HEK293 (cell line): ENCODE results near the gene PALD1.
A peak's percentile ranks its signal among the peaks of the same experiment; 100 is the strongest.

ENCODE experiments used
- CTCF ChIA-PET: fragments of 350-600 bp; formaldehyde crosslinking; extraction: SDS; loops from one replicate; lab custom pipeline; 2021; ENCODE audit warnings: antibody characterized with exemption; lab: Yijun Ruan, JAX
- POLR2A ChIA-PET: fragments of 300-600 bp; formaldehyde crosslinking; extraction: SDS; loops from one replicate; lab custom pipeline; 2020; ENCODE audit warnings: antibody characterized with exemption, inconsistent platforms; lab: Yijun Ruan, JAX
- H3K27ac ChIP-seq: fragments of 200-500 bp; sonication (Bioruptor generic); 2 replicates; pipeline ENCODE4 v1.5.1; 2014; ENCODE audit warnings: low read depth, low read length, control low read depth, inconsistent platforms; ENCODE audit errors: extremely low read depth
- H3K36me3 ChIP-seq, 2 experiments: fragments of 200-500 bp in 1 of 2; sonication (Bioruptor generic) in 1 of 2; 1 replicate in 1 of 2; 2 replicates in 1 of 2; pipeline ENCODE4 v1.5.1; 2014 to 2017; ENCODE audit warnings: inconsistent platforms in 2 of 2, low read length in 2 of 2; ENCODE audit not compliant: control insufficient read depth in 2 of 2, insufficient read depth in 1 of 2
- H3K4me1 ChIP-seq: fragments of 200-500 bp; sonication (Bioruptor generic); 2 replicates; pipeline ENCODE4 v1.5.1; 2014; ENCODE audit warnings: mild to moderate bottlenecking, low read length, inconsistent platforms; ENCODE audit not compliant: control insufficient read depth, insufficient read depth
- H3K4me3 ChIP-seq: 2 replicates; pipeline ENCODE4 v1.5.1; 2011; ENCODE audit warnings: low read depth, mild to moderate bottlenecking, control low read depth, low read length, moderate library complexity
- H3K9me3 ChIP-seq: fragments of 200-500 bp; sonication (Bioruptor generic); 2 replicates; pipeline ENCODE4 v1.5.1; 2014; ENCODE audit warnings: low read depth, low read length, inconsistent platforms; ENCODE audit not compliant: control insufficient read depth, insufficient read depth
- GLIS1 ChIP-seq: fragments of 450-650 bp; formaldehyde crosslinking; IDR thresholded peaks from 2 replicates; pipeline ENCODE4 v1.5.1; 2016; ENCODE audit warnings: missing biosample characterization, missing genetic modification characterization
- HIC1 ChIP-seq: fragments of 450-650 bp; formaldehyde crosslinking; IDR thresholded peaks from 2 replicates; pipeline ENCODE4 v1.5.1; 2016; ENCODE audit warnings: missing biosample characterization, missing genetic modification characterization
- KLF1 ChIP-seq: fragments of 450-650 bp; formaldehyde crosslinking; IDR thresholded peaks from 2 replicates; pipeline ENCODE4 v1.5.1; 2016; ENCODE audit warnings: missing biosample characterization, missing genetic modification characterization
- PRDM1 ChIP-seq: fragments of 450-650 bp; formaldehyde crosslinking; IDR thresholded peaks from 2 replicates; pipeline ENCODE4; 2016; ENCODE audit warnings: missing biosample characterization, missing genetic modification characterization
- PRDM6 ChIP-seq: fragments of 450-650 bp; formaldehyde crosslinking; IDR thresholded peaks from 2 replicates; pipeline ENCODE4 v1.5.1; 2017; ENCODE audit warnings: missing biosample characterization, missing genetic modification characterization
- REPIN1 ChIP-seq: fragments of 450-650 bp; formaldehyde crosslinking; IDR thresholded peaks from 2 replicates; pipeline ENCODE4 v1.5.1; 2017; ENCODE audit warnings: missing biosample characterization, missing genetic modification characterization, low read depth
- SCRT2 ChIP-seq: fragments of 450-650 bp; formaldehyde crosslinking; IDR thresholded peaks from 2 replicates; pipeline ENCODE4 v1.5.1; 2016; ENCODE audit warnings: missing biosample characterization, missing genetic modification characterization
- ZBTB26 ChIP-seq: fragments of 450-650 bp; formaldehyde crosslinking; optimal IDR thresholded peaks from 2 replicates; pipeline ENCODE3; 2016; ENCODE audit warnings: missing biosample characterization, mild to moderate bottlenecking, missing genetic modification characterization
- ZNF121 ChIP-seq: fragments of 450-650 bp; formaldehyde crosslinking; IDR thresholded peaks from 2 replicates; pipeline ENCODE4 v1.5.1; 2016; ENCODE audit warnings: missing biosample characterization, missing genetic modification characterization
- ZNF138 ChIP-seq: fragments of 450-650 bp; formaldehyde crosslinking; IDR thresholded peaks from 2 replicates; pipeline ENCODE4 v1.5.1; 2016; ENCODE audit warnings: missing biosample characterization, missing genetic modification characterization, borderline replicate concordance
- ZNF148 ChIP-seq: fragments of 450-650 bp; formaldehyde crosslinking; IDR thresholded peaks from 2 replicates; pipeline ENCODE4 v1.5.0; 2017; ENCODE audit warnings: missing biosample characterization, missing genetic modification characterization, borderline replicate concordance
- ZNF2 ChIP-seq: fragments of 450-650 bp; formaldehyde crosslinking; IDR thresholded peaks from 2 replicates; pipeline ENCODE4 v1.5.1; 2016; ENCODE audit warnings: missing biosample characterization, missing genetic modification characterization
- ZNF239 ChIP-seq: fragments of 450-650 bp; formaldehyde crosslinking; IDR thresholded peaks from 2 replicates; pipeline ENCODE4 v1.5.1; 2016; ENCODE audit warnings: missing biosample characterization, missing genetic modification characterization
- ZNF416 ChIP-seq: fragments of 450-650 bp; formaldehyde crosslinking; IDR thresholded peaks from 2 replicates; pipeline ENCODE4 v1.5.1; 2016; ENCODE audit warnings: missing biosample characterization, missing genetic modification characterization
- ZNF529 ChIP-seq: fragments of 450-650 bp; formaldehyde crosslinking; IDR thresholded peaks from 2 replicates; pipeline ENCODE4 v1.5.1; 2017; ENCODE audit warnings: missing genetic modification characterization, missing biosample characterization; ENCODE audit not compliant: insufficient replicate concordance
- ZNF549 ChIP-seq: fragments of 450-650 bp; IDR thresholded peaks from 2 replicates; pipeline ENCODE4 v1.5.1; 2018; ENCODE audit warnings: missing biosample characterization, missing genetic modification characterization, mild to moderate bottlenecking, inconsistent platforms, moderate library complexity
- ZNF585B ChIP-seq: fragments of 450-650 bp; formaldehyde crosslinking; IDR thresholded peaks from 2 replicates; pipeline ENCODE4 v1.5.1; 2016; ENCODE audit warnings: missing biosample characterization, missing genetic modification characterization
- ZNF664 ChIP-seq: fragments of 450-650 bp; formaldehyde crosslinking; IDR thresholded peaks from 2 replicates; pipeline ENCODE4 v1.5.1; 2016; ENCODE audit warnings: missing biosample characterization, missing genetic modification characterization
- ZNF747 ChIP-seq: fragments of 450-650 bp; formaldehyde crosslinking; IDR thresholded peaks from 2 replicates; pipeline ENCODE4 v1.5.1; 2016; ENCODE audit warnings: missing biosample characterization, missing genetic modification characterization
- ZSCAN23 ChIP-seq: fragments of 450-650 bp; formaldehyde crosslinking; IDR thresholded peaks from 2 replicates; pipeline ENCODE4 v1.5.1; 2016; ENCODE audit warnings: missing biosample characterization, missing genetic modification characterization

PALD1 gene

GRCh38 chr10:70598857-70599295 is 120.3 kb downstream of the PALD1 start (continued):
- no peak for TF ChIP-seq ZNF549
- TF ChIP-seq, all 188 proteins: peak for 2

GRCh38 chr10:70599319-70599718 is 120.8 kb downstream of the PALD1 start:
- CTCF ChIA-PET = no interaction called here
- no peak overlapping the region for H3K27ac ChIP-seq

GRCh38 chr10:70599791-70600190 is 121.2 kb downstream of the PALD1 start:
- CTCF ChIA-PET = interaction anchor here (0.6 kb wide), 1 partner anchor 52 kb away, joined by 6 read pairs; no protein-coding TSS in a partner anchor
- TF ChIP-seq ZNF664 (tag by site-specific recombination) (no peak), KLF1 (no peak), ZBTB26 (tag by site-specific recombination) (no peak), ZNF529 (no peak), PRDM1 (tag by site-specific recombination) (no peak), ZNF2 (tag by site-specific recombination) (no peak)
- H3K36me3 ChIP-seq = no peaks in the 10 kb centered on the region
- no peaks in the 10 kb centered on the region for H3K9me3 ChIP-seq
- H3K4me1 ChIP-seq = no peaks in the 10 kb centered on the region
- H3K4me3 ChIP-seq = no peak overlapping the region
- POLR2A ChIA-PET = no interaction called here
- H3K27ac ChIP-seq = no peak overlapping the region

More at GRCh38 chr10:70599319-70599718, 120.8 kb downstream of the PALD1 start:
- Histone ChIP-seq H3K4me3 (no peak overlapping the region), H3K36me3 (no peaks in the 10 kb centered on the region), H3K4me1 (no peaks in the 10 kb centered on the region), H3K9me3 (no peaks in the 10 kb centered on the region)
- POLR2A ChIA-PET = no interaction called here
- TF ChIP-seq GLIS1 (no peak), ZNF121 (tag by site-specific recombination) (0 out of 2 replicates have a peak, but pooled peaks have one; percentile 28), SCRT2 (tag by site-specific recombination) (no peak), ZNF747 (tag by site-specific recombination) (no peak)

GRCh38 chr10:70600512-70601395 is 122.2 kb downstream of the PALD1 start:
- no peaks in the 10 kb centered on the region for H3K9me3 ChIP-seq
- TF ChIP-seq ZSCAN23 (tag by site-specific recombination) = no peak
- TF ChIP-seq REPIN1 = no peak
- TF ChIP-seq ZNF239 = no peak
- TF ChIP-seq ZNF585B = no peak
- TF ChIP-seq PRDM6 (tag by site-specific recombination) = no peak
- no peak for TF ChIP-seq ZNF148
- TF ChIP-seq ZNF416 (tag by site-specific recombination) = no peak
- no peak for TF ChIP-seq ZNF138 (tag by site-specific recombination)
- no peak for TF ChIP-seq HIC1 (tag by site-specific recombination)
- no peak overlapping the region for H3K4me3 ChIP-seq
- H3K27ac ChIP-seq = no peak overlapping the region
- H3K4me1 ChIP-seq = no peaks in the 10 kb centered on the region
- H3K36me3 ChIP-seq = no peaks in the 10 kb centered on the region
- ChIA-PET POLR2A (no interaction called here), CTCF (interaction anchor here (0.6 kb wide), 1 partner anchor 53 kb away, joined by 6 read pairs; no protein-coding TSS in a partner anchor)
